HG02973 (cell line): ENCODE data around the gene PCDHGC4.

Experiments
- ATAC-seq: cut with Tn5 transposase; IDR thresholded peaks from one replicate; pipeline ENCODE4 v1.9.1; 2021; ENCODE audit warnings: moderate library complexity; ENCODE audit not compliant: unreplicated experiment

The PCDHGC4 gene

GRCh38 chr5:141484641-141485311 lies at the start of gene PCDHGC4:
PCDHGC4 (plus strand) TSS chr5:141485030; CDS start chr5:141485174, 144 bp downstream.
- ATAC-seq = no peak

GRCh38 chr5:141437221-141437620 lies 47.6 kb upstream of the PCDHGC4 start:
- ATAC-seq = no peak

DNA sequence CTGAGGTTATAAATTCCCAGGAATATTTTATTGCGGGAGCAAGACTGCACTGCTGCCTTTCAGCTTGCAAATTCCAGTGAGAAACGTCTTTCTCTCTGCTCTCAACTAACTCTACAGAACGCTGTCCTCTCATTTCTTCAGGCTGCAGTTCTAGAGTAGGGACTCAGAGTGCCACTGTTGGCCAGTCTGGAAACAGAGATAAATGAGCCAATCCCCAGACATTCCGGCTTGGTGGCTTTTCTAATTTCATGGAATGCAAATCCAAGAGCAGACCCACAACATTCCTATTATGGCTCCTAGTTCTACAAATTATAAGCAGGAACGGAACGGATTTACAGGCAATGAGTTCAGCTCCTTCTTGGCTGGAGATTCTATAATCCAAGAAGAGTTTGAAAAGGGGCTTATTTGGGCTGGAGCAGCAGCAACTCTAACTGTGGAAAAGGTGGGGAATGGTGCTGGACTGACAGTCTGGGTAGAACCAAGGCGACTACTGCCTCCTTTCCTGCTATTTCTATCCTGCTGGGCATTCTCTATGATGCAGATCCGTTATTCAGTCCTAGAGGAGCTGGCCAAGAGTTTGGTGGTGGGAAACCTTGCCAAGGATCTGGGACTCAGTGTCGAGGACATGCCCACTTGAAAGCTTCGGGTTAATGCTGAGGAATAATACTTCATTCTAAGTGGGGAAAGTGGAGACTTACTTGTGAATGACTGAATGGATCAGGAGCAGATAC lies 45.3 kb upstream of the PCDHGC4 start:
- no peak for ATAC-seq

DNA sequence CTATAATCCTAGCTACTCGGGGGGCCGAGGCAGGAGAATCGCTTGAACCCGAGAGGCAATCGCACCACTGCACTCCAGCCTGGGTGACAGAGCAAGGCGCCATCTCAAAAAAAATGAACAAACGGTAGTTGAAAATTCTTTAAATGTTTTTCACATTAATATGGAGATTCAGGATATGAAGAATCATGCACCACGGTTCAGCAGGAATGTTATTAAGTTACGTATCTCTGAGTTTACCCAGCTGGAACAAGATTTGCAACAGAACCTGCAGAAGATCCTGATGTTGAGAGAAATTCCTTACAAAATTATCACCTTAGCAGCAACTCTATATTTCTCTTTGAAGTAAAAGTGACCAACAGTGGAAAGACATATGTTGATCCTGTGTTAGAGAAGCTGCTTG lies 44.5 kb upstream of the PCDHGC4 start:
- no peak for ATAC-seq

- ATAC-seq = no peak
Observed at GRCh38 chr5:141441571-141442170, 43.2 kb upstream of the PCDHGC4 start.

- ATAC-seq = no peak
Observed at GRCh38 chr5:141465351-141465750, 19.5 kb upstream of the PCDHGC4 start.

GRCh38 chr5:141475625-141476131 lies 9.2 kb upstream of the PCDHGC4 start, which contains the start of gene PCDHGC3:
PCDHGC3 (plus strand) TSS chr5:141475966; CDS start chr5:141476117, 151 bp downstream.
- peak; percentile 99 for ATAC-seq

GRCh38 chr5:141476132-141476911 lies 8.5 kb upstream of the PCDHGC4 start:
- peak; percentile 18 for ATAC-seq

DNA sequence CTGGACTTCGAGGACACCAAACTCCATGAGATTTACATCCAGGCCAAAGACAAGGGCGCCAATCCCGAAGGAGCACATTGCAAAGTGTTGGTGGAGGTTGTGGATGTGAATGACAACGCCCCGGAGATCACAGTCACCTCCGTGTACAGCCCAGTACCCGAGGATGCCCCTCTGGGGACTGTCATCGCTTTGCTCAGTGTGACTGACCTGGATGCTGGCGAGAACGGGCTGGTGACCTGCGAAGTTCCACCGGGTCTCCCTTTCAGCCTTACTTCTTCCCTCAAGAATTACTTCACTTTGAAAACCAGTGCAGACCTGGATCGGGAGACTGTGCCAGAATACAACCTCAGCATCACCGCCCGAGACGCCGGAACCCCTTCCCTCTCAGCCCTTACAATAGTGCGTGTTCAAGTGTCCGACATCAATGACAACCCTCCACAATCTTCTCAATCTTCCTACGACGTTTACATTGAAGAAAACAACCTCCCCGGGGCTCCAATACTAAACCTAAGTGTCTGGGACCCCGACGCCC lies 7.7 kb upstream of the PCDHGC4 start:
- ATAC-seq = no peak

GRCh38 chr5:141477815-141478214 lies 7.0 kb upstream of the PCDHGC4 start:
- ATAC-seq = no peak

GRCh38 chr5:141478321-141478945 lies 6.4 kb upstream of the PCDHGC4 start:
- ATAC-seq = no peak

GRCh38 chr5:141479776-141480175 lies 5.1 kb upstream of the PCDHGC4 start:
- ATAC-seq = no peak

GRCh38 chr5:141483902-141484301 lies 928 bp upstream of the PCDHGC4 start:
- ATAC-seq = no peak

GRCh38 chr5:141484310-141484640 lies 555 bp upstream of the PCDHGC4 start:
- no peak for ATAC-seq

DNA sequence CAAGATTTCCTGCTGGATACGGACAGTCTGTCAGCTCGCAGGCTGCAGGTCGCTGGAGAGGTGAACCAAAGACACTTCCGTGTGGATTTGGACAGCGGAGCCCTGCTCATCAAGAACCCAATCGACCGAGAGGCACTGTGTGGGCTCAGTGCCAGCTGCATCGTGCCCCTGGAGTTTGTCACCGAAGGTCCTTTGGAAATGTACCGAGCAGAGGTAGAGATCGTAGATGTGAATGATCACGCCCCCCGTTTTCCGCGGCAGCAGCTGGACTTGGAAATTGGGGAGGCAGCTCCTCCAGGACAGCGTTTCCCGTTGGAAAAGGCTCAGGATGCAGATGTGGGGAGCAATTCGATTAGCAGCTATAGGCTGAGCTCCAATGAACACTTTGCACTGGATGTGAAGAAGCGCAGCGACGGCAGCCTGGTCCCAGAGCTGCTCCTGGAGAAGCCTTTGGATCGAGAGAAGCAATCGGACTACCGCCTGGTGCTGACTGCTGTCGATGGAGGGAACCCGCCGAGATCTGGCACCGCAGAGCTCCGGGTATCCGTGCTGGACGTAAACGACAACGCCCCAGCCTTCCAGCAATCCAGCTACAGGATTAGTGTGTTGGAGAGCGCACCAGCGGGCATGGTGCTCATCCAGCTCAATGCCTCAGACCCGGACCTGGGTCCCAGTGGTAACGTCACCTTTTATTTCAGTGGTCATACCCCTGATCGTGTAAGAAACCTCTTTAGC lies 658 bp downstream of the PCDHGC4 start:
- ATAC-seq = no peak

DNA sequence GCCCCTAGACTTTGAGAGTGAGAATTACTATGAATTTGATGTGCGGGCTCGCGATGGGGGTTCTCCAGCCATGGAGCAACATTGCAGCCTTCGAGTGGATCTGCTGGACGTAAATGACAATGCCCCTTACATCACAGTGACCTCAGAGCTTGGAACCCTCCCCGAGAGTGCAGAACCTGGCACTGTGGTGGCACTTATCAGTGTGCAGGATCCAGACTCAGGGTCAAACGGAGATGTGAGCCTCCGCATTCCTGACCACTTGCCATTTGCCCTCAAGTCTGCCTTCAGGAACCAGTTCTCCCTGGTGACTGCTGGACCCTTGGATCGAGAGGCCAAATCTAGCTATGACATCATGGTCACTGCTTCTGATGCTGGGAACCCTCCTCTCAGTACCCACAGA lies 1.3 kb downstream of the PCDHGC4 start:
- ATAC-seq = no peak

- no peak for ATAC-seq
Observed at GRCh38 chr5:141487131-141487530, 2.3 kb downstream of the PCDHGC4 start.

DNA sequence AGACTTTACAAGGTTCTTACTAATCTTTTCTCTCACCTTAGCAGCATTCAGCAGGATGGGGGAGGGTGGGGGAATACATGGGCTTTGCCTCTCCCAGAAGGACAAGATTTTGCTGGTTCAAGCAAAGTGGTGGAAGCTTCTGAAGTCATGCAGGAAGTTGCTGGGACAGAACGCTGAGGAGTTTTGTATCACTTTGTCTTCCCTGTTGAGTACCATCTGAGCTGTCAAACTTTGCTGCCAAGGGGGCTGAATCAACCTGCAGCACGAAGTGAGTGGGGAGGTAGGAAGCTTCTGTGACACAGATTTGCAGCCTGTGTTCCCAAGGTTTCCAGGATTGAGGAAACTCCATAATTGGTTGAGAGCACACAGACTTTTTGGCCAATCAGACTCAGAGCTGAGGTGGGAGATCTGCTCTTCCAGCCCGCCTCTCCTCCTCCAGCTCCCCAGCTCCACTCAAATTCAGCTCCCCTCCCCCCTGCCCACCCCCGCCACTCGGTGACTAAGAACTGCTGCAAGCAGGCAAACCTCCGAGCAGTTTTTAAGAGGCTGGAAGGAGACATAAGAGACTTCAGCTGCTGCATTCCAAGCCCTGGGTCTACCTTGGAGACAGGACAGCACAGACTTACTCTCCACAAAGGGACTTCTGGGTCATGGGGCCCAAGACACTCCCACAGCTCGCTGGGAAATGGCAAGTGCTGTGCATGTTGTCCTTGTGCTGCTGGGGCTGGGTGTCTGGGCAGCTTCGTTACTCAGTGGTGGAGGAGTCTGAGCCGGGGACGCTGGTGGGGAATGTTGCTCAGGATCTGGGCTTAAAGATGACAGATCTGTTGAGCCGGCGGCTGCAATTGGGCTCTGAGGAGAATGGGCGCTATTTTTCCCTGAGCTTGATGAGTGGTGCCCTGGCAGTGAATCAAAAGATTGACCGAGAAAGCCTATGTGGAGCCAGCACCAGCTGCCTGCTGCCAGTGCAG lies 4.0 kb downstream of the PCDHGC4 start, which contains the start of gene PCDHGC5:
PCDHGC5 (plus strand) TSS at position 491 of the 971 bp plus-strand sequence; CDS start at position 651, 160 bp downstream.
- ATAC-seq = no peak
